ENCODE data around the gene PLCG1.

PLCG1 gene

GRCh38 chr20:41175727-41176330, 38.5 kb downstream of the PLCG1 start:
- H3K4me3 ChIP-seq (ENCODE audit: low read depth, low read length) = no peak overlapping the region
- DNase-seq (ENCODE audit: low read depth) = no peak
- TF ChIP-seq, protein P1, sequence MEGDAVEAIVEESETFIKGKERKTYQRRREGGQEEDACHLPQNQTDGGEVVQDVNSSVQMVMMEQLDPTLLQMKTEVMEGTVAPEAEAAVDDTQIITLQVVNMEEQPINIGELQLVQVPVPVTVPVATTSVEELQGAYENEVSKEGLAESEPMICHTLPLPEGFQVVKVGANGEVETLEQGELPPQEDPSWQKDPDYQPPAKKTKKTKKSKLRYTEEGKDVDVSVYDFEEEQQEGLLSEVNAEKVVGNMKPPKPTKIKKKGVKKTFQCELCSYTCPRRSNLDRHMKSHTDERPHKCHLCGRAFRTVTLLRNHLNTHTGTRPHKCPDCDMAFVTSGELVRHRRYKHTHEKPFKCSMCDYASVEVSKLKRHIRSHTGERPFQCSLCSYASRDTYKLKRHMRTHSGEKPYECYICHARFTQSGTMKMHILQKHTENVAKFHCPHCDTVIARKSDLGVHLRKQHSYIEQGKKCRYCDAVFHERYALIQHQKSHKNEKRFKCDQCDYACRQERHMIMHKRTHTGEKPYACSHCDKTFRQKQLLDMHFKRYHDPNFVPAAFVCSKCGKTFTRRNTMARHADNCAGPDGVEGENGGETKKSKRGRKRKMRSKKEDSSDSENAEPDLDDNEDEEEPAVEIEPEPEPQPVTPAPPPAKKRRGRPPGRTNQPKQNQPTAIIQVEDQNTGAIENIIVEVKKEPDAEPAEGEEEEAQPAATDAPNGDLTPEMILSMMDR (conservative IDR thresholded peaks at IDR 0.05; ENCODE audit: low read depth, low read length) = no peak

DNA sequence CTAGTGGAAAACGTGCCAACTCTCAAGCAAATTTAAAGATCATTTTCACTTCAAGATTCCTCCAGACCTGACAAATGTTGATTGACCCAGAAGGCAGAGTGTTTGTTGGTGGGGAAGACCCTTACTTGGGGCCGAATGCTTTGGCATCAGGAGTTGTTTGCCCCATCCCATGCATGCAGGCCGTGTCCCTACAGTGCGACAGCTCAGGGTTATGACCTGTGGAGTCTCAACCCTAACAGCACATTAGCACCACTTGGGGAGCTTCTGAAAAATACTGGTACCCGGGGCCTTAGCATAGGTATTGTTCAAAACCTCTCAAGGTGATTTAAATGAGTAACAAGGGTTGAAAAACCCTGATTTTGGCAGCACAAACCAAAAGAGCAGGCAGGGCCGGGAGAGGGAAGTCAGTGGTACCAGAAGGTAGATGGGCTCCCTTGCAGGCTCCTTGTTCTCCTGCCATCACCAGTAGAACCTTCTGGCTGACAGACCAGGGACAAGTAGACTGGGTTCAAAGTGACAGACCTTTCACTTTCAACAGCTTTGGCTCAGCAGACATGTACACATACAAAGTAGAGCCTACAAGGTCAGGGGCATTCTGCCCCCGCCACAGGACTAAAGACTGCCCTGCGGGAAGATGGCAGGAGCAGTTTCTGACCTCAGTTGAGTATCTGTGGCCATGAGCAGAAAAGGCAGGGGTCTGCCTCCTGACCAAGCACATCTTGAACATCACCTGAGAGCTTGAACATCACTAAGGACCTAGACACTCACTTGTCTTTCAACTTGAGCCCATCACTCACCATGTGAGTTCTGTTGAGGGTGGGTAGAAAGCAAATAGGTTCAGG, 39.6 kb downstream of the PLCG1 start:
- DNase-seq (ENCODE audit: low read depth) = no peak
- TF ChIP-seq, protein P1 (conservative IDR thresholded peaks at IDR 0.05; ENCODE audit: low read depth, low read length) = no peak
- no peak overlapping the region for H3K4me3 ChIP-seq (ENCODE audit: low read depth, low read length)

- TF ChIP-seq, protein P1 (conservative IDR thresholded peaks at IDR 0.05; ENCODE audit: low read depth, low read length) = no peak
- no peak overlapping the region for H3K4me3 ChIP-seq (ENCODE audit: low read depth, low read length)
- DNase-seq (ENCODE audit: low read depth) = peak; percentile 78
These were observed 40.3 kb downstream of the PLCG1 start for GRCh38 chr20:41177636-41178035.

GRCh38 chr20:41178495-41178894, 41.2 kb downstream of the PLCG1 start:
- DNase-seq (ENCODE audit: low read depth) = no peak
- TF ChIP-seq, protein P1 (conservative IDR thresholded peaks at IDR 0.05; ENCODE audit: low read depth, low read length) = no peak
- H3K4me3 ChIP-seq (ENCODE audit: low read depth, low read length) = no peak overlapping the region

GRCh38 chr20:41178904-41179432, 41.6 kb downstream of the PLCG1 start:
- peak; percentile 74 for DNase-seq (ENCODE audit: low read depth)
- no peak overlapping the region for H3K4me3 ChIP-seq (ENCODE audit: low read depth, low read length)
- TF ChIP-seq, protein P1 (conservative IDR thresholded peaks at IDR 0.05; ENCODE audit: low read depth, low read length) = peak; percentile 36

- H3K4me3 ChIP-seq (ENCODE audit: low read depth, low read length) = no peak overlapping the region
- DNase-seq (ENCODE audit: low read depth) = no peak
- TF ChIP-seq, protein P1 (conservative IDR thresholded peaks at IDR 0.05; ENCODE audit: low read depth, low read length) = no peak
These were observed 42.6 kb downstream of the PLCG1 start for GRCh38 chr20:41179961-41180360.

Data from choroid plexus epithelial cell (primary cell).